PC-3 (cell line): ENCODE measurements around the gene CORO2A. TPM values are rescaled to one million over a fixed set of nuclear protein-coding genes. Genes with fewer than 3 reads are reported as not detected.

ENCODE experiments used
- ATAC-seq: fragments of 200-7000 bp; cut with Tn5 transposase; 2 replicates; pipeline ENCODE4 v1.9.1; 2020; ENCODE audit warnings: mild to moderate bottlenecking, moderate library complexity
- BruUV-seq: library from RNA; stranded (reverse); fragments of 400-500 nt; replicated peaks from 2 replicates; lab custom pipeline; 2021; lab: Mats Ljungman, UMichigan
- CTCF ChIA-PET: fragments of 300-600 bp; sonication (Branson Sonifier 250); formaldehyde crosslinking; loops from one replicate; lab custom pipeline; 2022; ENCODE audit warnings: antibody characterized with exemption; lab: Charles Lee
- POLR2A ChIA-PET: fragments of 300-600 bp; sonication (Branson Sonifier 250); formaldehyde crosslinking; loops from one replicate; lab custom pipeline; 2022; ENCODE audit warnings: antibody characterized with exemption; ENCODE audit not compliant: unreplicated experiment; lab: Charles Lee
- DNase-seq: peaks from one replicate; pipeline ENCODE4 v3.0.0-alpha.2; 2015
- H2AFZ ChIP-seq: fragments of 300-600 bp; sonication (generic); 2 replicates; pipeline ENCODE4 v1.6.0; 2016; ENCODE audit warnings: antibody characterized with exemption, low read length
- H3F3A ChIP-seq: fragments of 300-600 bp; sonication (generic); one replicate; pipeline ENCODE4 v1.6.0; 2017; ENCODE audit warnings: antibody characterized with exemption, low read length, control low read depth, mild to moderate bottlenecking; ENCODE audit not compliant: unreplicated experiment
- H3K27ac ChIP-seq: fragments of 300-600 bp; sonication (generic); 2 replicates; pipeline ENCODE4 v1.5.1; 2016; ENCODE audit warnings: mild to moderate bottlenecking, low read length
- H3K27me3 ChIP-seq: fragments of 300-600 bp; sonication (generic); 2 replicates; pipeline ENCODE4 v1.6.1; 2016; ENCODE audit warnings: low read length, mixed read lengths
- H3K36me3 ChIP-seq: fragments of 300-600 bp; sonication (generic); 2 replicates; pipeline ENCODE4 v1.6.1; 2016; ENCODE audit warnings: low read depth, mixed run types, low read length, mixed read lengths
- H3K4me1 ChIP-seq: fragments of 300-600 bp; sonication (generic); 2 replicates; pipeline ENCODE4 v1.5.1; 2016; ENCODE audit warnings: low read length; ENCODE audit not compliant: insufficient read depth
- H3K4me2 ChIP-seq: fragments of 300-600 bp; sonication (generic); 2 replicates; pipeline ENCODE4 v1.6.0; 2016; ENCODE audit warnings: low read length
- H3K4me3 ChIP-seq: fragments of 300-600 bp; sonication (generic); 2 replicates; pipeline ENCODE4 v1.5.1; 2016; ENCODE audit warnings: mild to moderate bottlenecking, low read length, mixed read lengths
- H3K79me2 ChIP-seq: fragments of 300-600 bp; sonication (generic); 2 replicates; pipeline ENCODE4 v1.6.1; 2017; ENCODE audit warnings: low read length, mixed read lengths
- H3K9ac ChIP-seq: fragments of 300-600 bp; sonication (generic); 2 replicates; pipeline ENCODE4 v1.6.0; 2016; ENCODE audit warnings: mild to moderate bottlenecking, low read length
- H3K9me2 ChIP-seq: fragments of 300-600 bp; sonication (generic); replicated peaks from 2 replicates; pipeline ENCODE4 v1.6.1; 2016; ENCODE audit warnings: mixed run types, low read length, mixed read lengths
- H3K9me3 ChIP-seq: fragments of 300-600 bp; sonication (generic); 2 replicates; pipeline ENCODE4 v1.6.1; 2016; ENCODE audit warnings: low read length, mixed read lengths
- H4K20me1 ChIP-seq: fragments of 300-600 bp; sonication (generic); 2 replicates; pipeline ENCODE4 v1.6.1; 2016; ENCODE audit warnings: low read length, mixed read lengths
- CTCF ChIP-seq: fragments of 300-600 bp; sonication (generic); conservative IDR thresholded peaks from 2 replicates; pipeline ENCODE4 v1.5.1; 2017; ENCODE audit warnings: antibody characterized with exemption, low read depth, mild to moderate bottlenecking, low read length
- EZH2 ChIP-seq: fragments of 300-600 bp; sonication (generic); IDR thresholded peaks from one replicate; pipeline ENCODE4 v1.6.1; 2017; ENCODE audit warnings: antibody characterized with exemption, mild to moderate bottlenecking, low read length; ENCODE audit not compliant: unreplicated experiment
- EZH2phosphoT487 ChIP-seq: fragments of 300-600 bp; sonication (generic); IDR thresholded peaks from 2 replicates; pipeline ENCODE4 v1.6.1; 2018; ENCODE audit warnings: mild to moderate bottlenecking, antibody characterized with exemption, low read length, borderline replicate concordance
- intact Hi-C: fragments of 100-400 bp; cut with micrococcal nuclease; formaldehyde crosslinking; loops from 2 replicates; pipeline ENCODE4 v1.9.0; 2023
- total RNA-seq: library from RNA; depleted of rRNA; stranded (reverse); fragments of >200 nt; gene quantifications from 2 replicates; pipeline ENCODE4 v1.2.3, GENCODE V29; 2014

CORO2A gene
- total RNA-seq, 1 experiment from 2014 or later = 2.2 TPM

GRCh38 chr9:98150721-98151120, 41.7 kb downstream of the CORO2A start:
- Histone ChIP-seq H3K9ac (no peak overlapping the region), H4K20me1 (no peaks in the 10 kb centered on the region), H3K27me3 (no peaks in the 10 kb centered on the region), H3K4me1 (peaks cover 21% of the 10 kb centered on the region), H3K9me3 (no peaks in the 10 kb centered on the region), H3K36me3 (no peaks in the 10 kb centered on the region), H3K79me2 (no peaks in the 10 kb centered on the region), H3F3A (no peaks in the 10 kb centered on the region), H3K27ac (no peak overlapping the region), H3K4me2 (no peak overlapping the region), H3K9me2 (no peaks in the 10 kb centered on the region), H2AFZ (no peak overlapping the region), H3K4me3 (no peak overlapping the region)
- intact Hi-C loops = no loop called here
- TF ChIP-seq CTCF (no peak), EZH2phosphoT487 (no peak), EZH2 (no peak)
- POLR2A ChIA-PET = no interaction called here
- no TSS peak for BruUV-seq
- CTCF ChIA-PET = no interaction called here
- no peak for DNase-seq
- ATAC-seq = no peak

- Histone ChIP-seq H3K36me3 (no peaks in the 10 kb centered on the region), H3K4me3 (no peak overlapping the region), H3K9me2 (no peaks in the 10 kb centered on the region), H3F3A (no peaks in the 10 kb centered on the region), H4K20me1 (no peaks in the 10 kb centered on the region), H3K9me3 (no peaks in the 10 kb centered on the region), H3K27me3 (no peaks in the 10 kb centered on the region), H3K27ac (no peak overlapping the region), H3K4me2 (no peak overlapping the region), H3K9ac (no peak overlapping the region), H3K4me1 (peaks cover 26% of the 10 kb centered on the region), H3K79me2 (no peaks in the 10 kb centered on the region), H2AFZ (no peak overlapping the region)
- DNase-seq (no peak), ATAC-seq (no peak)
- BruUV-seq = no TSS peak
- intact Hi-C loops = no loop called here
- ChIA-PET POLR2A (no interaction called here), CTCF (no interaction called here)
- TF ChIP-seq CTCF = no peak
- TF ChIP-seq EZH2 = no peak
- no peak for TF ChIP-seq EZH2phosphoT487
Observed at GRCh38 chr9:98150164-98150563, 42.3 kb downstream of the CORO2A start.

DNA sequence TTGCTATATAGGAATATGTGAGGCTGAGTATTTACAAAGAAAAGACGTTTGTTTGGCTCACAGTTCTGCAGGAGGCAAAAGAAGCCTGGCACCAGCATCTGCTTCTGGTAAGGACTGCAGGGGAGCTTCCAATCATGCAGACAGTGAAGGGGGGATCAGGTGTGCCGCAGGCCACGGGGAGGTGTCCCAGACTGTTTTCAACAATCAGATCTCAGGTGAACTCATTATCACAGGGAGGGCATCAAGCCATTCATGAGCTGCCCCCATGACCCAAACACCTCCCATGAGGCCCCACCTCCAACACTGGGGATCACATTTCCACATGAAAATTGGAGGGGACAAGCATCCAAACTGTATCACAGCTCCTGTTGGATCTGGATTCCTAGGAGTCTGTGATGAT, 43.0 kb downstream of the CORO2A start:
- Histone ChIP-seq H4K20me1 (no peaks in the 10 kb centered on the region), H3K27ac (no peak overlapping the region), H3K79me2 (no peaks in the 10 kb centered on the region), H3K27me3 (no peaks in the 10 kb centered on the region), H3K4me3 (no peak overlapping the region), H3K4me1 (peaks cover 21% of the 10 kb centered on the region), H3K9ac (no peak overlapping the region), H3K36me3 (no peaks in the 10 kb centered on the region), H3K9me3 (no peaks in the 10 kb centered on the region), H3K4me2 (no peak overlapping the region), H2AFZ (no peak overlapping the region), H3K9me2 (no peaks in the 10 kb centered on the region), H3F3A (no peaks in the 10 kb centered on the region)
- ChIA-PET POLR2A (interaction anchor here (0.8 kb wide), 1 partner anchor 868 kb away, joined by 6 read pairs; no protein-coding TSS in a partner anchor), CTCF (no interaction called here)
- DNase-seq (no peak), ATAC-seq (no peak)
- intact Hi-C loops = loop anchor here (10.0 kb wide), 1 partner anchor 45 kb away; the partner anchor contains the start of gene CORO2A
- TF ChIP-seq EZH2 = no peak
- no peak for TF ChIP-seq CTCF
- TF ChIP-seq EZH2phosphoT487 = no peak
- BruUV-seq = no TSS peak
